ENCODE measurements around the gene D2HGDH.

GRCh38 chr2:241739651-241740050, 5.2 kb downstream of the D2HGDH start:
- TF ChIP-seq CTCF (IDR thresholded peaks at IDR 0.05), result no peak
- no peak for TF ChIP-seq POLR2A (IDR thresholded peaks at IDR 0.05)
- no peak for TF ChIP-seq POLR2AphosphoS5 (IDR thresholded peaks at IDR 0.05)
- TF ChIP-seq EP300 (IDR thresholded peaks at IDR 0.05), result no peak

All from suprapubic skin (tissue), 4 donors.